Neural cell (in vitro differentiated cells): ENCODE data around the gene ZCCHC2.

Experiments used
- CTCF ChIP-seq: fragments of 450-650 bp; IDR thresholded peaks from 2 replicates; pipeline ENCODE4 v1.5.1; 2014; ENCODE audit warnings: antibody characterized with exemption, mild to moderate bottlenecking, moderate library complexity; ENCODE audit not compliant: poor library complexity, severe bottlenecking
- EP300 ChIP-seq: fragments of 450-650 bp; conservative IDR thresholded peaks from 2 replicates; pipeline ENCODE4 v1.6.1; 2014; ENCODE audit warnings: antibody characterized with exemption, mild to moderate bottlenecking, moderate library complexity; ENCODE audit not compliant: poor library complexity, severe bottlenecking
- EZH2 ChIP-seq: fragments of 200-600, 300-800 bp; shearing (Covaris generic), sonication (generic); IDR thresholded peaks from 2 replicates; pipeline ENCODE4 v1.6.1; 2014; ENCODE audit warnings: antibody characterized with exemption, low read length, borderline replicate concordance, mild to moderate bottlenecking; ENCODE audit not compliant: insufficient read depth, poor library complexity, severe bottlenecking
- MXI1 ChIP-seq: fragments of 450-650 bp; conservative IDR thresholded peaks from 2 replicates; pipeline ENCODE4 v1.6.1; 2014; ENCODE audit warnings: antibody characterized with exemption, mild to moderate bottlenecking; ENCODE audit not compliant: poor library complexity, severe bottlenecking
- POLR2AphosphoS5 ChIP-seq: IDR thresholded peaks from 2 replicates; pipeline ENCODE4 v1.6.1; 2012
- REST ChIP-seq: IDR thresholded peaks from 2 replicates; pipeline ENCODE4 v1.6.1; 2012; ENCODE audit warnings: borderline replicate concordance
- SMC3 ChIP-seq: fragments of 450-650 bp; conservative IDR thresholded peaks from 2 replicates; pipeline ENCODE4 v1.6.1; 2014; ENCODE audit warnings: antibody characterized with exemption, mild to moderate bottlenecking, moderate library complexity; ENCODE audit not compliant: poor library complexity
- TAF1 ChIP-seq: IDR thresholded peaks from 2 replicates; pipeline ENCODE4 v1.6.1; 2012; ENCODE audit warnings: low read depth

- TF ChIP-seq REST (no peak), CTCF (no peak), POLR2AphosphoS5 (no peak), TAF1 (no peak), EZH2 (no peak), EP300 (no peak), SMC3 (no peak), MXI1 (no peak)
Observed at GRCh38 chr18:62494764-62495163, 28.1 kb upstream of the ZCCHC2 start.
